ENCODE measurements around the gene ZNF366.

DNA sequence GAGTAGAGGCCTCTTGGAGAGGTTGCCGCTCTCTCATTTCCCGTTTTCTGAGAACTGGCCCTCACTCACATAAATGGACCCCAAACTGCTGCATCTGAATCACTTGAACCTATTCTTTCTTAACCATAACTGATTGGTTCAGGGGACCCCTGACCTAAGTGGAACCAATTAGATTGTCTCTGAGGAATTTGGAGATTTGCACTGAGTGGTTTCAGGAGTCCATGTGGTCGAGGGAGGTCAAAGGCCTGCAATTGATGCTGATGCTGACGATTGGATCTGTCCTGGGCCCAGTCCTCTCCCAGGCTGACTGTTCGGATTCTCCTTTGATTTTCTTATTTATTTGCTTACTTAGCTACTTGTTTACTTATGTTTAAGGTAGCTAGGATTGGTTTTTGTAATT lies 99.1 kb downstream of the ZNF366 start:
- TF ChIP-seq, protein P1, sequence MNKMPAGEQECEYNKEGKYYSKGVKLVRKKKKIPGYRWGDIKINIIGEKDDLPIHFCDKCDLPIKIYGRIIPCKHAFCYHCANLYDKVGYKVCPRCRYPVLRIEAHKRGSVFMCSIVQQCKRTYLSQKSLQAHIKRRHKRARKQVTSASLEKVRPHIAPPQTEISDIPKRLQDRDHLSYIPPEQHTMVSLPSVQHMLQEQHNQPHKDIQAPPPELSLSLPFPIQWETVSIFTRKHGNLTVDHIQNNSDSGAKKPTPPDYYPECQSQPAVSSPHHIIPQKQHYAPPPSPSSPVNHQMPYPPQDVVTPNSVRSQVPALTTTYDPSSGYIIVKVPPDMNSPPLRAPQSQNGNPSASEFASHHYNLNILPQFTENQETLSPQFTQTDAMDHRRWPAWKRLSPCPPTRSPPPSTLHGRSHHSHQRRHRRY (tag by site-specific recombination; IDR thresholded peaks at IDR 0.05), result no peak
- no peak for TF ChIP-seq ZBTB21 (tag by site-specific recombination; IDR thresholded peaks at IDR 0.05)
- TF ChIP-seq, protein P2, sequence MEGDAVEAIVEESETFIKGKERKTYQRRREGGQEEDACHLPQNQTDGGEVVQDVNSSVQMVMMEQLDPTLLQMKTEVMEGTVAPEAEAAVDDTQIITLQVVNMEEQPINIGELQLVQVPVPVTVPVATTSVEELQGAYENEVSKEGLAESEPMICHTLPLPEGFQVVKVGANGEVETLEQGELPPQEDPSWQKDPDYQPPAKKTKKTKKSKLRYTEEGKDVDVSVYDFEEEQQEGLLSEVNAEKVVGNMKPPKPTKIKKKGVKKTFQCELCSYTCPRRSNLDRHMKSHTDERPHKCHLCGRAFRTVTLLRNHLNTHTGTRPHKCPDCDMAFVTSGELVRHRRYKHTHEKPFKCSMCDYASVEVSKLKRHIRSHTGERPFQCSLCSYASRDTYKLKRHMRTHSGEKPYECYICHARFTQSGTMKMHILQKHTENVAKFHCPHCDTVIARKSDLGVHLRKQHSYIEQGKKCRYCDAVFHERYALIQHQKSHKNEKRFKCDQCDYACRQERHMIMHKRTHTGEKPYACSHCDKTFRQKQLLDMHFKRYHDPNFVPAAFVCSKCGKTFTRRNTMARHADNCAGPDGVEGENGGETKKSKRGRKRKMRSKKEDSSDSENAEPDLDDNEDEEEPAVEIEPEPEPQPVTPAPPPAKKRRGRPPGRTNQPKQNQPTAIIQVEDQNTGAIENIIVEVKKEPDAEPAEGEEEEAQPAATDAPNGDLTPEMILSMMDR (tag by site-specific recombination; IDR thresholded peaks at IDR 0.05), result no peak
- no peak for TF ChIP-seq KLF9 (tag by site-specific recombination; IDR thresholded peaks at IDR 0.05; ENCODE audit: low read depth)
- TF ChIP-seq SP2 (tag by site-specific recombination; IDR thresholded peaks at IDR 0.05), result no peak
- TF ChIP-seq ZNF274 (IDR thresholded peaks at IDR 0.05; ENCODE audit: low read length), result no peak
- TF ChIP-seq ZNF274 (tag by site-specific recombination; IDR thresholded peaks at IDR 0.05; ENCODE audit: borderline replicate concordance), result no peak
- no peak for TF ChIP-seq ZNF140 (tag by site-specific recombination; IDR thresholded peaks at IDR 0.05)
- TF ChIP-seq, protein P3, sequence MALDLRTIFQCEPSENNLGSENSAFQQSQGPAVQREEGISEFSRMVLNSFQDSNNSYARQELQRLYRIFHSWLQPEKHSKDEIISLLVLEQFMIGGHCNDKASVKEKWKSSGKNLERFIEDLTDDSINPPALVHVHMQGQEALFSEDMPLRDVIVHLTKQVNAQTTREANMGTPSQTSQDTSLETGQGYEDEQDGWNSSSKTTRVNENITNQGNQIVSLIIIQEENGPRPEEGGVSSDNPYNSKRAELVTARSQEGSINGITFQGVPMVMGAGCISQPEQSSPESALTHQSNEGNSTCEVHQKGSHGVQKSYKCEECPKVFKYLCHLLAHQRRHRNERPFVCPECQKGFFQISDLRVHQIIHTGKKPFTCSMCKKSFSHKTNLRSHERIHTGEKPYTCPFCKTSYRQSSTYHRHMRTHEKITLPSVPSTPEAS (tag by site-specific recombination; IDR thresholded peaks at IDR 0.05), result no peak
- TF ChIP-seq ZNF501 (tag by site-specific recombination; IDR thresholded peaks at IDR 0.05), result no peak
- TF ChIP-seq, protein P4, sequence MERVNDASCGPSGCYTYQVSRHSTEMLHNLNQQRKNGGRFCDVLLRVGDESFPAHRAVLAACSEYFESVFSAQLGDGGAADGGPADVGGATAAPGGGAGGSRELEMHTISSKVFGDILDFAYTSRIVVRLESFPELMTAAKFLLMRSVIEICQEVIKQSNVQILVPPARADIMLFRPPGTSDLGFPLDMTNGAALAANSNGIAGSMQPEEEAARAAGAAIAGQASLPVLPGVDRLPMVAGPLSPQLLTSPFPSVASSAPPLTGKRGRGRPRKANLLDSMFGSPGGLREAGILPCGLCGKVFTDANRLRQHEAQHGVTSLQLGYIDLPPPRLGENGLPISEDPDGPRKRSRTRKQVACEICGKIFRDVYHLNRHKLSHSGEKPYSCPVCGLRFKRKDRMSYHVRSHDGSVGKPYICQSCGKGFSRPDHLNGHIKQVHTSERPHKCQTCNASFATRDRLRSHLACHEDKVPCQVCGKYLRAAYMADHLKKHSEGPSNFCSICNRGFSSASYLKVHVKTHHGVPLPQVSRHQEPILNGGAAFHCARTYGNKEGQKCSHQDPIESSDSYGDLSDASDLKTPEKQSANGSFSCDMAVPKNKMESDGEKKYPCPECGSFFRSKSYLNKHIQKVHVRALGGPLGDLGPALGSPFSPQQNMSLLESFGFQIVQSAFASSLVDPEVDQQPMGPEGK (tag by site-specific recombination; IDR thresholded peaks at IDR 0.05), result no peak
- no peak for TF ChIP-seq ZNF561 (tag by site-specific recombination; IDR thresholded peaks at IDR 0.05; ENCODE audit: borderline replicate concordance)
- no peak for TF ChIP-seq ZNF155 (tag by site-specific recombination; IDR thresholded peaks at IDR 0.05)
- no peak for TF ChIP-seq SETDB1 (IDR thresholded peaks at IDR 0.05; ENCODE audit: insufficient read length, low read length)
